GM18519 (cell line): ENCODE measurements around the gene PIK3IP1.

ENCODE experiments used
- ATAC-seq: cut with Tn5 transposase; IDR thresholded peaks from one replicate; pipeline ENCODE4 v1.9.1; 2021; ENCODE audit warnings: mild to moderate bottlenecking, moderate library complexity; ENCODE audit not compliant: unreplicated experiment, low FRiP score

The PIK3IP1 gene

DNA sequence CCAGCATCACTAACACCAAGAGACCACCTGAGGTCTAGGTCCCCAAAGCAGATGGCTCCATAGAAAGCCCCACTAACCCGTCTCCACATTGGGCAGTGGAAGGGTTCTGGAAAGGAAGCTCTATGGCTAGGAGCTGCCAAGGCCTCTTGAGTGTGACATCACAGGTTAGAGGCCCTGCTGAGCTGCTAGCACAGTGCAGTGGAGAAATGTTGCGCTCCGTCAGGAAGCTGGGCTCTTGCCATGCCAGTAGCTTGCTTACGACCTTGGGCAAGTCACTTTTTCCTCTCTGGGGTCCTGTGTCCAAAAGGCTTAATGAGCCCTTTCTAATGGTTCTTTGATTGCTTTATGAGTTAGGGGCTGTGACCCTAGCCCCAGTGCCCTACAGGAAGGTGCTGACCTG, 10.6 kb downstream of the PIK3IP1 start:
- no peak for ATAC-seq

DNA sequence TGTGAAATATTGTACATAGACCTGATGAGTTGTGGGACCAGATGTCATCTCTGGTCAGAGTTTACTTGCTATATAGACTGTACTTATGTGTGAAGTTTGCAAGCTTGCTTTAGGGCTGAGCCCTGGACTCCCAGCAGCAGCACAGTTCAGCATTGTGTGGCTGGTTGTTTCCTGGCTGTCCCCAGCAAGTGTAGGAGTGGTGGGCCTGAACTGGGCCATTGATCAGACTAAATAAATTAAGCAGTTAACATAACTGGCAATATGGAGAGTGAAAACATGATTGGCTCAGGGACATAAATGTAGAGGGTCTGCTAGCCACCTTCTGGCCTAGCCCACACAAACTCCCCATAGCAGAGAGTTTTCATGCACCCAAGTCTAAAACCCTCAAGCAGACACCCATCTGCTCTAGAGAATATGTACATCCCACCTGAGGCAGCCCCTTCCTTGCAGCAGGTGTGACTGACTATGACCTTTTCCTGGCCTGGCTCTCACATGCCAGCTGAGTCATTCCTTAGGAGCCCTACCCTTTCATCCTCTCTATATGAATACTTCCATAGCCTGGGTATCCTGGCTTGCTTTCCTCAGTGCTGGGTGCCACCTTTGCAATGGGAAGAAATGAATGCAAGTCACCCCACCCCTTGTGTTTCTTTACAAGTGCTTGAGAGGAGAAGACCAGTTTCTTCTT, 12.3 kb downstream of the PIK3IP1 start:
- no peak for ATAC-seq

- no peak for ATAC-seq
Measured at GRCh38 chr22:31279327-31279669, 13.0 kb downstream of the PIK3IP1 start.

DNA sequence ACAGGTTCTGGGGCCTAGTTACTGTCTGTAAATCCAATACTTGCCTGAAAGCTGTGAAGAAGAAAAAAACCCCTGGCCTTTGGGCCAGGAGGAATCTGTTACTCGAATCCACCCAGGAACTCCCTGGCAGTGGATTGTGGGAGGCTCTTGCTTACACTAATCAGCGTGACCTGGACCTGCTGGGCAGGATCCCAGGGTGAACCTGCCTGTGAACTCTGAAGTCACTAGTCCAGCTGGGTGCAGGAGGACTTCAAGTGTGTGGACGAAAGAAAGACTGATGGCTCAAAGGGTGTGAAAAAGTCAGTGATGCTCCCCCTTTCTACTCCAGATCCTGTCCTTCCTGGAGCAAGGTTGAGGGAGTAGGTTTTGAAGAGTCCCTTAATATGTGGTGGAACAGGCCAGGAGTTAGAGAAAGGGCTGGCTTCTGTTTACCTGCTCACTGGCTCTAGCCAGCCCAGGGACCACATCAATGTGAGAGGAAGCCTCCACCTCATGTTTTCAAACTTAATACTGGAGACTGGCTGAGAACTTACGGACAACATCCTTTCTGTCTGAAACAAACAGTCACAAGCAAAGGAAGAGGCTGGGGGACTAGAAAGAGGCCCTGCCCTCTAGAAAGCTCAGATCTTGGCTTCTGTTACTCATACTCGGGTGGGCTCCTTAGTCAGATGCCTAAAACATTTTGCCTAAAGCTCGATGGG, 13.5 kb downstream of the PIK3IP1 start:
- no peak for ATAC-seq

- no peak for ATAC-seq
Measured at GRCh38 chr22:31278151-31278621, 14.1 kb downstream of the PIK3IP1 start.

DNA sequence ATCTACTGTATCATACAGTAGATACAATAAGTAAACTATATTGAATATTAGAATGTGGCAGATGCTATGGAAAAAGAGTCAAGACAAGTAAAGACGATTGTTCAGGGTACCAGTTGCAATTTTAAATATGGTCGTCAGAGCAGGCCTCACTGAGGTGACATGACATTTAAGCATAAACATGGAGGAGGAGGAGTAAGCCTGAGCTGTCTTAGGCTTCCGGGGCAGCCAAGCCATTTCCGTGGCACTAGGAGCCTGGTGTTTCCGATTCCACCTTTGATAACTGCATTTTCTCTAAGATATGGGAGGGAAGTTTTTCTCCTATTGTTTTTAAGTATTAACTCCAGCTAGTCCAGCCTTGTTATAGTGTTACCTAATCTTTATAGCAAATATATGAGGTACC, 14.5 kb downstream of the PIK3IP1 start:
- ATAC-seq, result no peak

GRCh38 chr22:31276426-31277167, 15.7 kb downstream of the PIK3IP1 start:
- no peak for ATAC-seq

DNA sequence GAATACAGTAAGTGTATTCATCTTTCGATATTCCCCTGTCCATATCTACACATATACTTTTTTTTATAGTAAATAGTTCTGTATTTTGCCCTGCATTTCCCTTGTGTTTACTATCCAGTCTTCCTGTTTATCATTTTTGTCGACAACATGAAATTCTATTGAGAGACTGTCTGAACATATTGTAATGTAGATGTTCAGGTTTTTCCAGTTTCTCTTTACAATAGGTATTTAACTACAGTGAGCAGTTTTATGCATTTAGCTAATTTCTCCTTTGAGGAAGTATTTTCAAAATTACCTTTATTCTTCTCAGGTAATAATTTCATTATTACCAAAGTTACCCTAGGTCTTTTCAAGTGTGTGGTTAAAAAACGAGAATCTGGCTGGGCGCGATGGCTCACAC, 16.7 kb downstream of the PIK3IP1 start:
- ATAC-seq, result no peak

- ATAC-seq, result no peak
Measured at GRCh38 chr22:31275018-31275417, 17.3 kb downstream of the PIK3IP1 start.

- no peak for ATAC-seq
Measured at GRCh38 chr22:31274017-31274416, 18.3 kb downstream of the PIK3IP1 start.

DNA sequence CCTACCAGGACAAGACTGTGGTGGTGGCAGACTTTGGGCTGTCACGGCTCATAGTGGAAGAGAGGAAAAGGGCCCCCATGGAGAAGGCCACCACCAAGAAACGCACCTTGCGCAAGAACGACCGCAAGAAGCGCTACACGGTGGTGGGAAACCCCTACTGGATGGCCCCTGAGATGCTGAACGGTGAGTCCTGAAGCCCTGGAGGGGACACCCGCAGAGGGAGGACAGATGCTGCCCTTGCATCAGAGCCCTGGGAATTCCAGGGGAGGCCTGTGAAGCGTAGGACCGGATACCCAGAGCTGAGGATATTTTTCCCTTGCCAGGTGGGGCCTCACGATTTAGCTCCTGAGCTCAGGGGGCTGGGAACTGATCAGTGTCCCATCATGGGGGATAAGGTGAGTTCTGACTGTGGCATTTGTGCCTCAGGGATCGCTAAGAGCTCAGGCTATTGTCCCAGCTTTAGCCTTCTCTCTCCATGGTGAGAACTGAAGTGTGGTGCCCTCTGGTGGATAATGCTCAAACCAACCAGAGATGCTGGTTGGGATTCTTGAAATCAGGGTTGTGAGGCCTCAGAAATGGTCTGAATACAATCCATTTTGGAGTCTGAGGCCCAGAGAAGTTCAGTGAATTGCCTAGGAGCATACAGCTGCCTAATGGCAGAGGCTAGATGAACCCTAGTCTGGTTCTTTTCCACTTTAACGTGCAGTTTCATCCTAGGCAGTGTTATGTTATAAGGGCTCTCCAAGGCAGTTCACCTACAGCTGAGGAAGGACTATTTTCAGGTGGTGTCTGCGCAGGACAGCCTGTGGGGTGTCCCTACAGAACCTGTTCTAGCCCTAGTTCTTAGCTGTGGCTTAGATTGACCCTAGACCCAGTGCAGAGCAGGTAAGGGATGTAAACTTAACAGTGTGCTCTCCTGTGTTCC, 19.5 kb downstream of the PIK3IP1 start:
- ATAC-seq, result no peak

GRCh38 chr22:31271485-31271884, 20.8 kb downstream of the PIK3IP1 start:
- ATAC-seq, result no peak

GRCh38 chr22:31271026-31271425, 21.3 kb downstream of the PIK3IP1 start:
- ATAC-seq, result no peak

DNA sequence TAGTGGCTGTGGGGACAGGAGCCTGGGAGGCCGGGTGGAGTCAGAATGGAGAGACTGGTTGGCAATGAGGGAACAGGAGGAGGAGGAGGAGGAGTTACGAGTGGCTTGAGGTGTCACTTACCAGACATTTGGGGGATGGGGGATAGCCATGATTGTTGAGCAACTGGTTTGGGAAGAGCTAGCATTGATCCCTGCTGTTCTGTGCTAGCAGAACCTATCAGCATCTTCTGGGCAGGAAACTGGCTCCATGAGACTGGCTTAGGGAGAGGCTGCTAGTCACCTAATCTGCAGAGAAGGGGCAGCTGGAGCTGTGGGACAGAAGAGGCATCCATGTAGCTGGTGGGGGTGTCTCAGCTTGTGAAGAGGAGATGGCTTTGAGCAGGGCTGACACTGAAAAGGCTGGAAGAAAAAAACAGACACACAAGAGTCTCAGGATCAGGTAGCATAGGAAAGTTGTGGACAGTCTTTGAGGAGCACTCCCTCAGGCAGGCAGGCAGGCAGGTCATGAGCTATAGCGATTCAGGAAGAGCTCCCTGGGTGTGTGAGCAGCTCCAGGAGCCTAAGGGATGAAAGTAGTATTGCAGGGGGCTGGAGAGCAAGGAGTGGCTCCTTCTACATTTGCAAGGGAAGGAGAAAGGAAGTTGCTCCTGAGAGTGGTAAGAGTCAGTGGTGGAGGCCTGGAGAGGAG, 22.3 kb downstream of the PIK3IP1 start:
- ATAC-seq, result no peak

DNA sequence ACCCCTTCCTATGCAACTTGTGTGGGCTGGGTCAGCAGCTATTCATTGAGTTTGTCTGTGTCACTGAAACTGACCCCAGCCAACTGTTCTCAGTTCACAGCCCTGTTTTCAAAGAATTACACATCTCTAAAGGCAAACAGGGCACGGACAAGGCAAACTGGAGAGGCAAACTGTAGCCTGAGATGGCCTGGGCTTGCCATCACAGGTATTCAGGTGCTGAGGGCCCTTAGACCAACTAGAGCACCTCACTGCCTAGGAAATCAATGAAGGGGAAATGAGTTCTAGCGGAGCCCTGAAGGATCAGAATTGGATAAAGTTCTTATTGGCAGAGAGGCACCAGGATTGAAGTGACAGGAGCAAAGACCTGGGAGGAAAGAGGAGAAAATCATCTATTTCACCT, 24.0 kb downstream of the PIK3IP1 start:
- ATAC-seq, result no peak

DNA sequence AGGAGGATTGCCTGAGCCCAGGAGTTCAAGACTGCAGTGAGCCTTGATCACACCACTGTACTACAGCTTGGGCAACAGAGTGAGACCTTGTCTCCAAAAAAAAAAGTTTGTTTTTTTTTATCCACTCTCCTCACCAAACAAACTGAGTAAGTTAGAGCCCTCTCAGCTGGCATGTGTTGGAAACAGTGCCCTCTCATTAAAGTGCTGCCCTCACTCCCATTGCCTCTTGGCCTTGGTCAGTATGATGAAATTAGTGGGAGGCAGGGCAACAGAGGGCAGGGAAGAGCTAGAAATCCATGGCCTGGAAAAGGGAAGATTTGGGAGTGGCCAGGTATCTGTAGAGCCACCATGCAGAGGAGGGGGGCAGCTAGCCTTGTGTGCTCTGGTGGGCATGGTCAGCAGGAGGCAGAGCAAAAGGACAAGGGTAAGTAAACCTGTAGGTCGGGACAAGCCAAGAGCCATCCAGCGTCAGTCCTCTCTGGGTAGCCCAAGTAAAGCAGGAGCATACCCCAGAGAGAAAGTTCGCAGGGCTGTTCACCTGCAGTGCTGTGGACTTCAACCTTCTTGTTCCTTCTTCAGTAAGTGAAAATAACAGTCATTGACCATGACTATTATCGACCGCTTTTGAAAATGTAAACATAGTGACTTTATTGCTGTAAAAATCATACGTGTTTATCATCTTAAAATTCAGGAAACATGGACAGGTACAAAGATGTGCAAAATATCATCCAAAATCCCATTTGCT, 28.2 kb downstream of the PIK3IP1 start:
- no peak for ATAC-seq

DNA sequence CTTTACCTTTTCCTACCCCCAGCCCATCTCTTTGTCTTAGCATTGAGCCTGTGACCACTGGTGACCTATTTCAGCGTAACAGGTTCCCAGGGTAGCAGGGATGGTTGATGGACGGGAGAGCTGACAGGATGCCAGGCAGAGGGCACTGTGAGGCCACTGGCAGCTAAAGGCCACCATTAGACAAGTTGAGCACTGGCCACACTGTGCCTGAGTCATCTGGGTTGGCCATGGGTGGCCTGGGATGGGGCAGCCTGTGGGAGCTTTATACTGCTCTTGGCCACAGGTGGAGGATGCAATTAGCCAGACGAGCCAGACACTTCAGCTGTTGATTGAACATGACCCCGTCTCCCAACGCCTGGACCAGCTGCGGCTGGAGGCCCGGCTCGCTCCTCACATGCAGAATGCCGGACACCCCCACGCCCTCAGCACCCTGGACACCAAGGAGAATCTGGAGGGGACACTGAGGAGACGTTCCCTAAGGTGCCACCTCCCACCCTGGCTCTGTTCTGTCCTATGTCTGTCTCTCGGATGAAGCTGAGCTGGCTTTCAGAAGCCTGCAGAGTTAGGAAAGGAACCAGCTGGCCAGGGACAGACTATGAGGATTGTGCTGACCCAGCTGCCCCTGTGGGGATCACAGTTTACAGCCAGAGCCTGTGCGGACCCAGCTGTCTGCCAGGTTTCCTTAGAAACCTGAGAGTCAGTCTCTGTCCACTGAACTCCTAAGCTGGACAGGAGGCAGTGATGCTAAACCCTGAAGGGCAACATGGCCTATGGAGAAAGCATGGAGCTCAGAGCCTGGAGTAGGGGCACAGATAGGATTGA, 29.8 kb downstream of the PIK3IP1 start:
- no peak for ATAC-seq

DNA sequence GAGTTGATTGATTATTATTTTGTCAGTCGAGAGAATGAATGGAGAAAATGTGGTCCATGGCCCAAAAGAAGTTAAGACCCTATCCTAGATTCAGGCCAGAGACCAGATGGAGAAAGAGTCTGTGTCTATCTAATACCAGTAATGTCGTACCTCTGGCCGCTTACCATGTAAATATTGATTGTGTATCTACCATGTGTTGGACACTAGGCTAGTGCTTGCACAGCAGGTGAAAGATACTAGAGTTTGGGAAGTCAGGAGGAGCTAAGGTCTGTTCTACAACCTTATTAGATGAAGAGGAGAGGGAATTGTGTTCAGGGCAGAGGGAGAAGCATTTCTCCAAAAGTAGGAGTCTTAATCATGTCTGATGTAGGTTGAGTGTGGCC, 31.8 kb downstream of the PIK3IP1 start:
- no peak for ATAC-seq
